Activated CD4-positive, alpha-beta T cell treated with anti-CD3 and anti-CD28 coated beads, Interleukin-2, Interleukin-4, amounts not matched to agents 100 ng/mL and 50 ng/mL, durations not matched to agents 16 hours and 8 hours (primary cell): ENCODE data around the gene MFAP4.

ENCODE experiments used
- DNase-seq: peaks from one replicate; pipeline ENCODE4 v3.0.0-alpha.2; 2020; ENCODE audit warnings: low spot score

Gene MFAP4

GRCh38 chr17:19385521-19385983, 1.4 kb downstream of the MFAP4 start:
- DNase-seq, result no peak

- DNase-seq, result no peak
These were observed 2.1 kb downstream of the MFAP4 start for GRCh38 chr17:19384723-19385391.

DNA sequence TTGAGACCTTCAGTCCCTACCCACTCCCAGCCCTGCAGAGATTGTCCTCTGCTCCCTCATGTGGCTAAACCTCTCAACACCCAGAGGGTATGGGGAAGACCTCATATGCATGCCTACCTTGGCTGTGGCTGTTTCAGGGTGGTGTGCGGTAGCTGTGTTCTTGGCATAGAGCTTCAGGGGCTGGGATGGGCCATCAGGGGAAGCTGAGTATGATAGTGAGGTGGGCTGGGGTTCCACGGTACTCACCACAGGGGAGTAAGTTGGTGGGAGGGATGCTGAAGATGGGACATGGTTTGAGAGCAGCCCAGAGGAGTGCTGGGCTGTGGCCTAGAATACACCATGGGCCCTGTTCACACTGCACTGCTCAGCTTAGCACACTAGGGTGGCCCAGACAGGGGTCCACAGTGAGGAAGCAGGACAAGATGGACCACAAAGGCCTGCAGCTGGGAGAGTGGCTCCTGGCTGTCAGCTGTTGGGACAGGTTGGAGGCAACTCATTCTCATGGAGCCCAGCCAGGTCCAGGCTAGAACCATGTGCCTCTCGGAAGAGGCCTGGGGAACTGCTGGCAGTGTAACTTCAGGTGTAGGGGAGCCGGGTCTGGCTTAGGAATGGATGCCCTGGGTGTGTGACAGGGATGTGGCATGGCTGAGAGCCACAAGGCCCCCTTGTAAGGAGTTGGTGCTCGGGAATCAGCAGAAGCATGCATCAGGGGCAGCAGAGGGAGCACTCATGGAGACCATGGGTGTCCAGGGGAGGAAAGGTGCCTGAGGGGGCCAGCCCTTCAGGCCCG, 3.1 kb downstream of the MFAP4 start:
- no peak for DNase-seq

DNA sequence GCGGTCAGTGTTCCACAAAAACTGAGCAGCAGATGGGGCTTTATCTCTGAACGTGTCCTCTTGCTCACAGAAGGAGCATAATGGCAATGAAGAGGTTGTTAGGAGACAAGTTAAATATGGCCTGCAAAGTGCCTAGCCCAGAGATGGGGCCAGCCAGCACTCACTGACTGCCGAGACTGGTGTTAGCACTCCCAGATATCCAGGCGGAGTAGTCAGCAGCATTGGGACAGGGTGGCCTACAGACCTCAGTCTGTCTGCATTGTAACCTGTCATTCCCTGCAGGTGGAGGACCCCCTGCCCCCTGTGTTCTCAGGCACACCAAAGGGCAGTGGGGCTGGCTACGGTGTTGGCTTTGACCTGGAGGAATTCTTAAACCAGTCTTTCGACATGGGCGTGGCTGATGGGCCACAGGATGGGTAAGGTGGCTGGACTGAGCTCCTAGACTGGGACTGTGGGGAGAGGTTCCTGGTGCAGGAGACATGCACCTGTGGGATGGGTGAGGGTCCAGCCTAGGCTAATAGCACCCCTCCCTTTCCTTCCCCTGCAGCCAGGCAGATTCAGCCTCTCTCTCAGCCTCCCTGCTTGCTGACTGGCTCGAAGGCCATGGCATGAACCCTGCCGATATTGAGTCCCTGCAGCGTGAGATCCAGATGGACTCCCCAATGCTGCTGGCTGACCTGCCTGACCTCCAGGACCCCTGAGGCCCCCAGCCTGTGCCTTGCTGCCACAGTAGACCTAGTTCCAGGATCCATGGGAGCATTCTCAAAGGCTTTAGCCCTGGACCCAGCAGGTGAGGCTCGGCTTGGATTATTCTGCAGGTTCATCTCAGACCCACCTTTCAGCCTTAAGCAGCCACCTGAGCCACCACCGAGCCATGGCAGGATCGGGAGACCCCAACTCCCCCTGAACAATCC, 4.2 kb downstream of the MFAP4 start:
- DNase-seq, result no peak

DNA sequence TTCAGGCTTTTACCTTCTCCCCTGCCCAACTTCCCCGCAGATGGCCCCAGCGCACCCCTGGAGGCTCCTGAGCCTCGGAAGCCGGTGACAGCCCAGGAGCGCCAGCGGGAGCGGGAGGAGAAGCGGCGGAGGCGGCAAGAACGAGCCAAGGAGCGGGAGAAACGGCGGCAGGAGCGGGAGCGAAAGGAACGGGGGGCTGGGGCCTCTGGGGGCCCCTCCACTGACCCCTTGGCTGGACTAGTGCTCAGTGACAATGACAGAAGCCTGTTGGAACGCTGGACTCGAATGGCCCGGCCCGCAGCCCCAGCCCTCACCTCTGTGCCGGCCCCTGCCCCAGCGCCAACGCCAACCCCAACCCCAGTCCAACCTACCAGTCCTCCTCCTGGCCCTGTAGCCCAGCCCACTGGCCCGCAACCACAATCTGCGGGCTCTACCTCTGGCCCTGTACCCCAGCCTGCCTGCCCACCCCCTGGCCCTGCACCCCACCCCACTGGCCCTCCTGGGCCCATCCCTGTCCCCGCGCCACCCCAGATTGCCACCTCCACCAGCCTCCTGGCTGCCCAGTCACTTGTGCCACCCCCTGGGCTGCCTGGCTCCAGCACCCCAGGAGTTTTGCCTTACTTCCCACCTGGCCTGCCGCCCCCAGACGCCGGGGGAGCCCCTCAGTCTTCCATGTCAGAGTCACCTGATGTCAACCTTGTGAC, 5.1 kb downstream of the MFAP4 start:
- no peak for DNase-seq

- no peak for DNase-seq
These were observed 5.6 kb downstream of the MFAP4 start for GRCh38 chr17:19381361-19381740.

DNA sequence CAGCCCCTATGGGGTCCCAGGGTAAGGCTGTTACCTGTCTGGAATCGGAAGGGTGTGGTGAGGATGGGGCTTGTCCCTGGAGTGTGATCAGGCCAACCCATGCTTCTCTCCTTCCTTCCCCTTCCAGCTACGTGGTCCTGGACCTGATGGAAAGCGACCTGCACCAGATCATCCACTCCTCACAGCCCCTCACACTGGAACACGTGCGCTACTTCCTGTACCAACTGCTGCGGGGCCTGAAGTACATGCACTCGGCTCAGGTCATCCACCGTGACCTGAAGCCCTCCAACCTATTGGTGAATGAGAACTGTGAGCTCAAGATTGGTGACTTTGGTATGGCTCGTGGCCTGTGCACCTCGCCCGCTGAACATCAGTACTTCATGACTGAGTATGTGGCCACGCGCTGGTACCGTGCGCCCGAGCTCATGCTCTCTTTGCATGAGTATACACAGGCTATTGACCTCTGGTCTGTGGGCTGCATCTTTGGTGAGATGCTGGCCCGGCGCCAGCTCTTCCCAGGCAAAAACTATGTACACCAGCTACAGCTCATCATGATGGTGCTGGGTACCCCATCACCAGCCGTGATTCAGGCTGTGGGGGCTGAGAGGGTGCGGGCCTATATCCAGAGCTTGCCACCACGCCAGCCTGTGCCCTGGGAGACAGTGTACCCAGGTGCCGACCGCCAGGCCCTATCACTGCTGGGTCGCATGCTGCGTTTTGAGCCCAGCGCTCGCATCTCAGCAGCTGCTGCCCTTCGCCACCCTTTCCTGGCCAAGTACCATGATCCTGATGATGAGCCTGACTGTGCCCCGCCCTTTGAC, 6.3 kb downstream of the MFAP4 start:
- DNase-seq, result no peak

DNA sequence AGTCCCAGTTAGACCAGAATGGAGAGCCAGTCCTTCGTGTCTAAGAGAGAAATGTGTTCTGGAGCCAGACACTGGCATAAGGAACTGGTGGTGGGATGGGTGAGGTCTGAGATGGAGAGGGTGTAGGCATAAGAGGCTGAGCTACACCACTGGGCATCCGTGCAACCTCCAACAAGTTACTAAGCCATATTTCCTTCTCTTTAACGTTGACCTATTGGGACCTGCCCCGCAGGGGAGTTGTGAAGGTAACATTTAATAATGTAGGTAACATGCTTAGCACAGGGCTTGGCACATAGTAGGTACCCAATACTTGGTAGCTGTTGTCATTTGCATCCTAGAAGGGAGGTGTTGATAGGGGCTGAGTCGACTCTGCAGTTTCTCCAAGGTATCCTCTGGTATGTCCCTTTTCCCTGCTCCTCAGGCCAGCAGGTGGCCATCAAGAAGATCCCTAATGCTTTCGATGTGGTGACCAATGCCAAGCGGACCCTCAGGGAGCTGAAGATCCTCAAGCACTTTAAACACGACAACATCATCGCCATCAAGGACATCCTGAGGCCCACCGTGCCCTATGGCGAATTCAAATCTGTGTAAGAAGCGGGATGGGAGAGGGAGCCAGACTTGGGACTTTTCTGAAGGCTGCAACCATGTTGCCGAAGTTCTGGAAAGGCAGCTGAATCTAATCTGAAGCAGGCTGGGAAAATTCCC, 7.5 kb downstream of the MFAP4 start:
- DNase-seq, result no peak

GRCh38 chr17:19378416-19379360, 8.3 kb downstream of the MFAP4 start, which contains the start of gene MAPK7:
MAPK7 (plus strand) TSS chr17:19378498; CDS start chr17:19378901, 403 bp downstream.
- DNase-seq, result no peak

DNA sequence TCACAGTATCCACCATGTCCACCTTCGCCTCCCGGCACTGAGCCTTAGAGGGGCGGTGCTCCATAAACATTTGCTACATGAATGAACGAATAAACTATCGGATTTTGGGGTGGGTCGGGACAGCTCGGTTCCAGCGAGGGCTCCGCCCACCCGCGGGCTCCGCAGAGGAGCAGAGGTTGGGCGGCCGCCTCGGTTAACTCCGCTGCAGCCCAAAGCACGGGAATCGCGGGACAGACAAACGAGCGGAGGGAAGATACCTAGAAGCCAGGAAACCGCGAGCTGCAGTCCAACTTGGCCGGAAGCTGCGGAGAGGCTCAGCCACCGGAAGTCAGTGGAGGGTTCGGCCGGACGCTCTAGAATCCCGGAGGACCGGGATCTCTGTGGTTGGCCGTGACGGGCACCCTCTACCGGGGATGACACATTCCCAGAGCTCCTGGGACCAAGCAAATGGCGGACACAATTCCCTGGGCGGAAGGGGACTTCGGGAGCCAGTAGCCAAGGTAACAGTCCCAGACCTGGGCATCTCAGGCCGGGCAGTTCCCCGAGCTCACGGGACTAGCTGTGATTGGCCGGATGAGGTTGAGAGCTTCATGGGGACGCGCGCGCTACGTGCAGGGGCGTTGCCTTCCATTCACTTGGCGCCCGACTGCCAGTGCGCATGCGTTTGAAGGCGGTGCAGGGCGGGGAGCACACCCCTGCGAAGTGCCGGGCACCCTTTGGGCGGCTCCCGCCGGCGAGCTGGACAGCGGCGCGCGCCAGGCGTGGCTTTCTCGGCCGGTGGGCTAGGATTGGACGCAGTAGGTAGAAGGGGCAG, 9.2 kb downstream of the MFAP4 start:
- peak; percentile 98 for DNase-seq

DNA sequence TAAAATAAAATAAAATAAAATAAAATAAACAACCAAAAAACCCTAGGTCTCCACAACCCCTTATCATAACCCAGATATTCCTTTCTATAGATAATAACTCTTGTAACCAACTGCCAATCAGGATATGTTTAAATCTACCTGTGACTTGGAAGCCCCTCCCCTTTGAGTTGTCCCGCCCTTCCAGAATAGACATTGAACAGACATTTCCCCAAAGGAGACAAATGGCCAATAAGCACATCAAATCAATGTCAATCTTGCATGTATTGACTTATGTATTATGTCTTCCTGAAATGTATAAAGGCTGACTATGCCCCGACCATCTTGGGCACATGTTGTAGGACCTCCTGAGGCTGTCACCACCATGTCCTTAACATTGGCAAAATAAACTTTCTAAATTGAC, 10.2 kb downstream of the MFAP4 start:
- DNase-seq, result no peak

GRCh38 chr17:19375732-19376131, 11.3 kb downstream of the MFAP4 start:
- DNase-seq, result no peak

GRCh38 chr17:19374136-19374535, 12.9 kb downstream of the MFAP4 start:
- DNase-seq, result no peak

GRCh38 chr17:19372866-19373504, 14.0 kb downstream of the MFAP4 start:
- no peak for DNase-seq

DNA sequence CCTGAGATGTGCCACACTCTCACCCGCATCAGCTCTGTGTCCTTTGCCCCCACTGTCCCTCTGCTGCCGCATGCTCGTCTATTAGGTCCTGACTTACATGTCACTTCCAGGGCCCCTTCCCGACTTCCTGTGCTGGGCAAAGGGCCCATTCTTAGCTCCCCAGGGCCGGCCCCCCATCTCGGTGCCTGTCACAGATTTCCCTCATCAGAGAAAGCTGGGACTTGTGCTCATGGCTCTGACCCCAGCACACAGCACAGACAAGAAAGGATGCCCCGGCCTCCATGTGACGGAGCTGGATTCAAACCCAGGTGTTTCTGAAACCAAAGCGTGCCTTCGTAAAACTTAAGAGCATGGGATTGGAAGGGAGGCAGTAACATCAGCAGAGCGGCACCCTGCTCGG, 14.6 kb downstream of the MFAP4 start:
- no peak for DNase-seq

GRCh38 chr17:19372011-19372370, 15.0 kb downstream of the MFAP4 start:
- DNase-seq, result no peak

DNA sequence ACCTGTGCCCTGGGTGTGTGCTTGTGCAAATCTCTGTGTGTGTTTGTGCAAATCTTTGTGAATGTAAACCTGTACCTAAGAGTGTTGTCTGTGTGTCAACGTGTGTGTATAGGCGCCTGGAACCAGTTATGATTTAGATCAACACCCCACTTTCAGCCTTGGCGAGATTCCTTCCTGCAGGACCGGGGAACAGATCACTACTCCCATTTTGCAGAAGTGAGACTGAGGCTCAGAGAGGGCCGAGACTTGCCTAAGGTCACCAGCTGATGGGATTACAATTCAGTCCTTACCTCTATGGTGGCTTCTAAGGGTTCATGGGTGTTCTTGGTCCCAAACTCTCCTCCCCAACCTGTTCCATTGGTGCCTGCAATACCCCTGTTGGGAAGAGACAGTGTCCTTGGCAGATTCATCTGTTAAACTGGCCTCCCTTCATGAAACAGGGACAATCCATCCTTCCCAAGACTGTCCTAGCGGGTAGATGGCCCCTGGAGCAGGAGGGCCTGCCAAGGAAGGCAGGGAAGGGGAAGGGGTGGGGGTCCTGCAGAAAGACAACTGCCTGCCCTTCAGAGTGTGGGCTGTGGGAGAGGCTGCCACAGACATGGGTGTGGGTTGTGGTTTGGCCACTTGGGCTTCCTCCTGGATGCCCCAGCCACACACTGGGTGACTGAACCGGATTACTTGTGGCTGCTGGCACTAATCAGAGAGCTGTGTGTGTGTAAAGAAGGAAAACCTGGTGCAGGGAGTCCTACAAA, 15.6 kb downstream of the MFAP4 start:
- DNase-seq, result no peak
